Measurements from ENCODE around the gene IL1R2. TPM values are rescaled to one million over a fixed set of nuclear protein-coding genes. Genes with fewer than 3 reads are reported as not detected.

The IL1R2 gene
- total and polyA plus RNA-seq, 2 of the 13 experiments (the other 11 are each of a cell fraction or from before 2014, with no cell fraction given): 3.6 to 7.3 TPM

DNA sequence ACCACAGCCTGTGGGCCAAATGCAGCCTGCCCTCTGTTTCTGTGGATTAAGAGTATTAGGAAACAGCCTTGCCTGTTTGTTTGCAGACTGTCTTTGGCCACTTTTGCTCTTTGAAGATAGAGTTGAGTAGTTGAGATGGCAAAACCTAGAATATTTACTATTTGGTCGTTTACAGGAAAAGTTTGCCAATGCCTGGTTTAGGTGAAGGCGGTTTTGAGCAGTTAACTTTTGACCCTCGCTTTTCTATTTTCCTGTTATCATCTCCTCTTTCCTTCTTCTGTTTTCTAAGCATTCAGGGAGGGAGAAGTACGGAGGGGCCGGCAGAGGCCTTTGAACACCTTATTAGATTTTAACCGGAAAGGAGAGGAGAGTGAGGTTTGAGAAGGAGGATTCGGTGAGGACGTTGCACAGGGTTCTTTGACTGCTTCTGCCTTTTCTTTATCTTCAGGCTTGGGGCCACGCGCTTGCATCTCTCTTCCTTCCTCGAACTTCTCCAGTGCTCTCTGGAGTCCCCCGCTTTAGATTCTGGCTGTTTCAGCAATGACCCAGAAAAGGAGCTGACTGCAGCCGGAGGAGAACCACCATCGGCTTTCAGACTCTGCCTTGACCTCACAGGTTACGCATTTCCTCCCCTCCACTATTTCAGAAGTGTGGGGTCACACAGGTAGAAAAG is 39.2 kb downstream of the IL1R2 start (continued):
- TF ChIP-seq, protein P1, sequence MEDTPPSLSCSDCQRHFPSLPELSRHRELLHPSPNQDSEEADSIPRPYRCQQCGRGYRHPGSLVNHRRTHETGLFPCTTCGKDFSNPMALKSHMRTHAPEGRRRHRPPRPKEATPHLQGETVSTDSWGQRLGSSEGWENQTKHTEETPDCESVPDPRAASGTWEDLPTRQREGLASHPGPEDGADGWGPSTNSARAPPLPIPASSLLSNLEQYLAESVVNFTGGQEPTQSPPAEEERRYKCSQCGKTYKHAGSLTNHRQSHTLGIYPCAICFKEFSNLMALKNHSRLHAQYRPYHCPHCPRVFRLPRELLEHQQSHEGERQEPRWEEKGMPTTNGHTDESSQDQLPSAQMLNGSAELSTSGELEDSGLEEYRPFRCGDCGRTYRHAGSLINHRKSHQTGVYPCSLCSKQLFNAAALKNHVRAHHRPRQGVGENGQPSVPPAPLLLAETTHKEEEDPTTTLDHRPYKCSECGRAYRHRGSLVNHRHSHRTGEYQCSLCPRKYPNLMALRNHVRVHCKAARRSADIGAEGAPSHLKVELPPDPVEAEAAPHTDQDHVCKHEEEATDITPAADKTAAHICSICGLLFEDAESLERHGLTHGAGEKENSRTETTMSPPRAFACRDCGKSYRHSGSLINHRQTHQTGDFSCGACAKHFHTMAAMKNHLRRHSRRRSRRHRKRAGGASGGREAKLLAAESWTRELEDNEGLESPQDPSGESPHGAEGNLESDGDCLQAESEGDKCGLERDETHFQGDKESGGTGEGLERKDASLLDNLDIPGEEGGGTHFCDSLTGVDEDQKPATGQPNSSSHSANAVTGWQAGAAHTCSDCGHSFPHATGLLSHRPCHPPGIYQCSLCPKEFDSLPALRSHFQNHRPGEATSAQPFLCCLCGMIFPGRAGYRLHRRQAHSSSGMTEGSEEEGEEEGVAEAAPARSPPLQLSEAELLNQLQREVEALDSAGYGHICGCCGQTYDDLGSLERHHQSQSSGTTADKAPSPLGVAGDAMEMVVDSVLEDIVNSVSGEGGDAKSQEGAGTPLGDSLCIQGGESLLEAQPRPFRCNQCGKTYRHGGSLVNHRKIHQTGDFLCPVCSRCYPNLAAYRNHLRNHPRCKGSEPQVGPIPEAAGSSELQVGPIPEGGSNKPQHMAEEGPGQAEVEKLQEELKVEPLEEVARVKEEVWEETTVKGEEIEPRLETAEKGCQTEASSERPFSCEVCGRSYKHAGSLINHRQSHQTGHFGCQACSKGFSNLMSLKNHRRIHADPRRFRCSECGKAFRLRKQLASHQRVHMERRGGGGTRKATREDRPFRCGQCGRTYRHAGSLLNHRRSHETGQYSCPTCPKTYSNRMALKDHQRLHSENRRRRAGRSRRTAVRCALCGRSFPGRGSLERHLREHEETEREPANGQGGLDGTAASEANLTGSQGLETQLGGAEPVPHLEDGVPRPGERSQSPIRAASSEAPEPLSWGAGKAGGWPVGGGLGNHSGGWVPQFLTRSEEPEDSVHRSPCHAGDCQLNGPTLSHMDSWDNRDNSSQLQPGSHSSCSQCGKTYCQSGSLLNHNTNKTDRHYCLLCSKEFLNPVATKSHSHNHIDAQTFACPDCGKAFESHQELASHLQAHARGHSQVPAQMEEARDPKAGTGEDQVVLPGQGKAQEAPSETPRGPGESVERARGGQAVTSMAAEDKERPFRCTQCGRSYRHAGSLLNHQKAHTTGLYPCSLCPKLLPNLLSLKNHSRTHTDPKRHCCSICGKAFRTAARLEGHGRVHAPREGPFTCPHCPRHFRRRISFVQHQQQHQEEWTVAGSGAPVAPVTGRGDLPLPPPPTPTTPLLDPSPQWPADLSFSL (CRISPR knock-in tag; IDR thresholded peaks at IDR 0.05): peak; percentile 61; the same call in 1 of the 2 replicates
- TF ChIP-seq ZSCAN5A (CRISPR knock-in tag; IDR thresholded peaks at IDR 0.05; ENCODE audit: borderline replicate concordance): peak; percentile 92; the same call in 1 of the 2 replicates
- TF ChIP-seq MIER2 (CRISPR knock-in tag; IDR thresholded peaks at IDR 0.05): peak; percentile 58; the same call in 1 of the 2 replicates
- no peak for TF ChIP-seq KAT2B (IDR thresholded peaks at IDR 0.05; ENCODE audit: borderline replicate concordance, low read depth, low read length)
- peak; percentile 93 for TF ChIP-seq PHF21A (CRISPR knock-in tag; IDR thresholded peaks at IDR 0.05)
- TF ChIP-seq NR2C2 (CRISPR knock-in tag; IDR thresholded peaks at IDR 0.05; ENCODE audit: borderline replicate concordance): peak; percentile 70; the same call in 1 of the 2 replicates
- TF ChIP-seq RXRB (CRISPR knock-in tag; IDR thresholded peaks at IDR 0.05; ENCODE audit: borderline replicate concordance): peak; percentile 96
- TF ChIP-seq TEAD3 (CRISPR knock-in tag; optimal IDR thresholded peaks at IDR 0.05; ENCODE audit: borderline replicate concordance): peak; percentile 55
- no peak for TF ChIP-seq NCOA1 (CRISPR knock-in tag; IDR thresholded peaks at IDR 0.05)
- TF ChIP-seq AGO1 (IDR thresholded peaks at IDR 0.05; ENCODE audit: low read depth, low read length, poor library complexity, severe bottlenecking): no peak
- TF ChIP-seq, protein P2, sequence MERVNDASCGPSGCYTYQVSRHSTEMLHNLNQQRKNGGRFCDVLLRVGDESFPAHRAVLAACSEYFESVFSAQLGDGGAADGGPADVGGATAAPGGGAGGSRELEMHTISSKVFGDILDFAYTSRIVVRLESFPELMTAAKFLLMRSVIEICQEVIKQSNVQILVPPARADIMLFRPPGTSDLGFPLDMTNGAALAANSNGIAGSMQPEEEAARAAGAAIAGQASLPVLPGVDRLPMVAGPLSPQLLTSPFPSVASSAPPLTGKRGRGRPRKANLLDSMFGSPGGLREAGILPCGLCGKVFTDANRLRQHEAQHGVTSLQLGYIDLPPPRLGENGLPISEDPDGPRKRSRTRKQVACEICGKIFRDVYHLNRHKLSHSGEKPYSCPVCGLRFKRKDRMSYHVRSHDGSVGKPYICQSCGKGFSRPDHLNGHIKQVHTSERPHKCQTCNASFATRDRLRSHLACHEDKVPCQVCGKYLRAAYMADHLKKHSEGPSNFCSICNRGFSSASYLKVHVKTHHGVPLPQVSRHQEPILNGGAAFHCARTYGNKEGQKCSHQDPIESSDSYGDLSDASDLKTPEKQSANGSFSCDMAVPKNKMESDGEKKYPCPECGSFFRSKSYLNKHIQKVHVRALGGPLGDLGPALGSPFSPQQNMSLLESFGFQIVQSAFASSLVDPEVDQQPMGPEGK (CRISPR knock-in tag; IDR thresholded peaks at IDR 0.05): peak; percentile 78
- TF ChIP-seq MLXIP (CRISPR knock-in tag; IDR thresholded peaks at IDR 0.05; ENCODE audit: borderline replicate concordance): 0 out of 2 replicates have a peak, but pooled peaks have one; percentile 76
